ENCODE data around the gene FKRP.
A peak's percentile ranks its signal among the peaks of the same experiment; 100 is the strongest.

FKRP gene

DNA sequence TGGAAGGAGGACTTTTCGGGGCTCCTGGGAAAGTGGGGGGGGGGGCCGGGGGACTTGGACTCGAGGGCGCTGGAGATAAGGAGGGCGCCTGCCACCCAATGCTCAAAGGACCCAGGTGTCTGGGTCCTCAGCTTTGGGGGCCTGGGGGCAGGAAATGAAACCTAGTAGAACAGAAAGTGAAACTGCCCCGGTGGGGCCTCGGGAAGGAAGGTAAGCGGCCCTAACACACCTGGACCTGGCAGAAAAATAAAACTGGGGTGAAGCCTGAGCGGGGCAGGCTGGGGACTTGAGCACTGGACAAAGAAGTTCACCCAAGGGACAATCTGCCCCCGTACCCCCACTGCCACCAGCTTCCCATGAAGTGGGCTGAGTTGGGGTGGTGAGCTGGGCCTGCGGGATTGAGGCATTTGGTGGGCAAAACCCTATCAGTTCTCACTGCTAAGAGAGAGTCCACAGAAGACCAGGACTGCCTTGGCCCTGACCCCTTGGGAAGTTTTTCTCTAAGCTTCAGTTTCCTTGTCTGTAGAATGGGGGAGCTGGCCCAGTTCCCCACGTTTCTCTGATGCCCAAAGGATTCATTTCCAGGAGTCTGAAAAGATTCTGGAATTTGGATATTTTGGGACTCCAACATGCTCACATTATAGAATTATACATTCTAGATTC is 31.3 kb upstream of the FKRP start:
- peaks cover 0 to under 1% of the 10 kb centered on the region in 2 donors for H3K36me3 ChIP-seq (ENCODE audit: control insufficient read depth in 2 of 2, insufficient read depth in 2 of 2, low read length in 2 of 2)
- H3K27ac ChIP-seq (ENCODE audit: low read length): peak overlapping the region; percentile 76
- peaks cover 31% of the 10 kb centered on the region for H3K4me1 ChIP-seq (ENCODE audit: control insufficient read depth, insufficient read depth, low read length)
- no peaks in the 10 kb centered on the region for H3K27me3 ChIP-seq (ENCODE audit: control insufficient read depth in 1 of 2, insufficient read depth in 2 of 2, low read length in 2 of 2)
- peak overlapping the region; percentile 78 to 91 for H3K9ac ChIP-seq (ENCODE audit: low read length in 2 of 2)
- peak overlapping the region; percentile 77 to 80 for H3K4me3 ChIP-seq (ENCODE audit: low read length in 2 of 2)
- H3K9me3 ChIP-seq (ENCODE audit: control insufficient read depth in 2 of 2, low read length in 2 of 2): no peaks in the 10 kb centered on the region

DNA sequence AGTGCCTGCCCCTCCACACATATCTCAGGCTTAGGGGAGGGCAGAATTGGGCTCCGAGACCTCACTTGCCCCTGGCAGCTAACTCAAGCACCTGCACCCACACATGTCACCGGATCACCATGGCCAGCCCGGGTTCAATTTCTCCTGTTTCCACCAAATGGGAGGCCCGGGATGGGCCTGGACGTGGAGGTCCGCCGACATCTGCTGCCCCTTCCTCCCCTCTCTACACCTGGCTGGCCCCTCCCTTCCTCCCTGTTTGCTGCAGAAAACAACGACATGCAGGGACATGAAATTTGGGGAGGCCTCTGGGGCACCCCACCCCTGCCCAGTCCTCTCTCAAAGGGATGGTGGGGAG is 30.3 kb upstream of the FKRP start:
- H3K4me1 ChIP-seq (ENCODE audit: control insufficient read depth, insufficient read depth, low read length): peaks cover 31% of the 10 kb centered on the region

GRCh38 chr19:46715975-46716671 is 29.7 kb upstream of the FKRP start:
- no peaks in the 10 kb centered on the region for H3K9me3 ChIP-seq (ENCODE audit: control insufficient read depth in 2 of 2, low read length in 2 of 2)
- no peaks in the 10 kb centered on the region for H3K27me3 ChIP-seq (ENCODE audit: control insufficient read depth in 1 of 2, insufficient read depth in 2 of 2, low read length in 2 of 2)
- peaks cover 7 to 8% of the 10 kb centered on the region in 2 donors for H3K36me3 ChIP-seq (ENCODE audit: control insufficient read depth in 2 of 2, insufficient read depth in 2 of 2, low read length in 2 of 2)
- H3K4me1 ChIP-seq (ENCODE audit: control insufficient read depth, insufficient read depth, low read length): peaks cover 31% of the 10 kb centered on the region
- peak overlapping the region; percentile 70 for H3K27ac ChIP-seq (ENCODE audit: low read length)
- H3K4me3 ChIP-seq (ENCODE audit: low read length in 2 of 2): peak overlapping the region; percentile 70 to 87
- H3K9ac ChIP-seq (ENCODE audit: low read length in 2 of 2): peak overlapping the region; percentile 81 to 91

More for the DNA sequence above, 30.3 kb upstream of the FKRP start:
- no peaks in the 10 kb centered on the region for H3K27me3 ChIP-seq (ENCODE audit: control insufficient read depth in 1 of 2, insufficient read depth in 2 of 2, low read length in 2 of 2)
- peak overlapping the region; percentile 70 for H3K27ac ChIP-seq (ENCODE audit: low read length)
- peaks cover 3 to 6% of the 10 kb centered on the region in 2 donors for H3K36me3 ChIP-seq (ENCODE audit: control insufficient read depth in 2 of 2, insufficient read depth in 2 of 2, low read length in 2 of 2)
- H3K9ac ChIP-seq (ENCODE audit: low read length in 2 of 2): peak overlapping the region; percentile 42 to 91
- H3K4me3 ChIP-seq (ENCODE audit: low read length in 2 of 2): peak overlapping the region; percentile 70 to 87
- H3K9me3 ChIP-seq (ENCODE audit: control insufficient read depth in 2 of 2, low read length in 2 of 2): no peaks in the 10 kb centered on the region

DNA sequence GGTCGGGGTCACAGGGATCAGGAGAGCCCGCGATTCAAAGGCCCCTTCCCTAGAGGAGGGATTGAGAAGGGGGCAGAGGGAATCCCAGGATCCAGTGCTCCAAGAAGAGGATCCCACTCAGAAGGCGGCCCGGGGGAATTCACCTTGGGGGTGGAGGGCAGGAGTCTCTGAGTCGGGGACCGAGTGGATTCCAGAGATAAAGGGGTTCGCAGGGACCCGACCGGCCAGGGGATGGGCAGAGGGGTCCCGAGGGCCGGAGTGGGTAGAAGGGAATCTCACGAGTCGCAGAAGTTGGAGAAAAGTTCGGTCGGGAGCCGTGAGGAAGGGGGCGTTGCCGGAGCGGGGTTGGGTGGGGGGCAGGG is 29.2 kb upstream of the FKRP start:
- Histone ChIP-seq H3K27ac (ENCODE audit: low read length) (peak overlapping the region; percentile 70), H3K9me3 (ENCODE audit: control insufficient read depth in 2 of 2, low read length in 2 of 2) (no peaks in the 10 kb centered on the region), H3K9ac (ENCODE audit: low read length in 2 of 2) (peak overlapping the region; percentile 81 to 91), H3K36me3 (ENCODE audit: control insufficient read depth in 2 of 2, insufficient read depth in 2 of 2, low read length in 2 of 2) (peaks cover 12 to 13% of the 10 kb centered on the region in 2 donors), H3K4me1 (ENCODE audit: control insufficient read depth, insufficient read depth, low read length) (peaks cover 31% of the 10 kb centered on the region), H3K4me3 (ENCODE audit: low read length in 2 of 2) (peak overlapping the region; percentile 70 to 87), H3K27me3 (ENCODE audit: control insufficient read depth in 1 of 2, insufficient read depth in 2 of 2, low read length in 2 of 2) (no peaks in the 10 kb centered on the region)

GRCh38 chr19:46717034-46717715 is 28.7 kb upstream of the FKRP start, which contains the start of gene PRKD2:
Gene PRKD2 (minus strand): TSS chr19:46717114. CDS start chr19:46716370, 744 bp downstream.
- Histone ChIP-seq H3K9ac (ENCODE audit: low read length in 2 of 2) (peak within 1 kb of the TSS; percentile 86 to 91), H3K4me1 (ENCODE audit: control insufficient read depth, insufficient read depth, low read length) (peaks cover 31% of the 10 kb centered on the region), H3K36me3 (ENCODE audit: control insufficient read depth in 2 of 2, insufficient read depth in 2 of 2, low read length in 2 of 2) (peaks cover 17 to 18% of the 10 kb centered on the region in 2 donors), H3K27me3 (ENCODE audit: control insufficient read depth in 1 of 2, insufficient read depth in 2 of 2, low read length in 2 of 2) (no peaks in the 10 kb centered on the region), H3K4me3 (ENCODE audit: low read length in 2 of 2) (peak within 1 kb of the TSS; percentile 80 to 87), H3K9me3 (ENCODE audit: control insufficient read depth in 2 of 2, low read length in 2 of 2) (no peaks in the 10 kb centered on the region), H3K27ac (ENCODE audit: low read length) (peak within 1 kb of the TSS; percentile 70)

DNA sequence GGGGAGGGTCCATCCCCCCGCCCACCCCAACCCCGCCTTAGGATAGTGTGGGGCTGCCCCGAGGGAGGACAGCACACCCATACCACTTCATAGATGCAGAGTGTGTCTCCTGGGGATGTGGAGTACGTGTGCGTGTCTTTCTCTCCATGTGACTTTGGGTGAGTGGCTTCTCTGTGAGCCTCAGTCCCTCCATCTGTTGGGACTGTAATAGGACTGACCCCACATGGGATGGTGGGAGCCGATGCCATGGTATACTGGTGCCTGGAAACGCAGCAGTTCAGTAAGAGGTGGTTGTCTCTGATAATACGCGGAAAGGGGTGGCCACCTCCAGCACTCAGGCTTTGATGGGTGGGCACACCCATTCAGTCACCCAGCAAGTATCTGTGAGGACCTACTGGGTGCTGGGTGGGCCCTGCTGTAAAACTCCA is 28.1 kb upstream of the FKRP start:
- H3K9ac ChIP-seq (ENCODE audit: low read length in 2 of 2): peak overlapping the region; percentile 5 to 82

DNA sequence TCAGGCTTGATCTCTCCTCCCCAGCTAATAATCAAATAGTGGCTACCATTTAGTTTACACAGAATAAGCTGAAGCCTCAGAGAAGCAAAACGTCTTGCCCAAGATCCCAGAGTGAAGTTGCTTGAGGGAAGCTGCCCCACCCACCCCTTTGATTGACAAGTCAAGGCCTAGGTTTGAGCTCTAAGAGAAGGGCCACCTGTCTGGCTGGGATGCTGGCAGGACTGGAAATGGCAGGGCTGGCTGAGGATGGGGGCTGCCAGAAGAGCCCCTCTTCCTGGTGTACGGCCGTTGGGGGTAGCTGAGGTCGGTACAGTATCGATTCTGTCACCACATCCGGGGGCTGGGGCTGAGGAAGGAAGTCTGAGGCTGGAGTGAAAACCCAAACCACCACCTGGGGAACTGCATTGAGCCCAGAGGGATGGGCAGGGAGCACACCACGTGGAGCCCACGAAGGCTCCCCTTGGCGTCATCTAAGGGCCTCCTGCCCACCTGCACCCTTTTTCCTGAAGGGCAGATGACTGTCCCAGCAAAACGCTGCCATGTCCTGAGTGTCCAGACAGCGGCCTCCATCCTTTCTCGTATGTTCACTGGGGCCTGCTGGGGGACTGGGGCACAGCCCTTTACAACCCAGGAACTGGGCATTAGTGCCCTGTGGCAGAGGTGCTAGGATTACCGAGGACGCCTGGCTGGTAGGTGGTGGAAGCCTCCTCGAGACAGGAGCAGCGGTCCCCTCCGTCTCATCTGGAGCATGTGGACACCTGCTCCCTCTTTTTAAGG is 27.5 kb upstream of the FKRP start:
- Histone ChIP-seq H3K36me3 (ENCODE audit: control insufficient read depth in 2 of 2, insufficient read depth in 2 of 2, low read length in 2 of 2) (peaks cover 28 to 30% of the 10 kb centered on the region in 2 donors), H3K9me3 (ENCODE audit: control insufficient read depth in 2 of 2, low read length in 2 of 2) (no peaks in the 10 kb centered on the region), H3K27ac (ENCODE audit: low read length) (peak overlapping the region; percentile 70), H3K9ac (ENCODE audit: low read length in 2 of 2) (no peak overlapping the region), H3K4me3 (ENCODE audit: low read length in 2 of 2) (peak overlapping the region in 1 of 2 donors; percentile 87), H3K27me3 (ENCODE audit: control insufficient read depth in 1 of 2, insufficient read depth in 2 of 2, low read length in 2 of 2) (no peaks in the 10 kb centered on the region), H3K4me1 (ENCODE audit: control insufficient read depth, insufficient read depth, low read length) (peaks cover 31% of the 10 kb centered on the region)

More for the DNA sequence above, 28.1 kb upstream of the FKRP start:
- Histone ChIP-seq H3K27me3 (ENCODE audit: control insufficient read depth in 1 of 2, insufficient read depth in 2 of 2, low read length in 2 of 2) (no peaks in the 10 kb centered on the region), H3K36me3 (ENCODE audit: control insufficient read depth in 2 of 2, insufficient read depth in 2 of 2, low read length in 2 of 2) (peaks cover 23% of the 10 kb centered on the region in 2 donors), H3K9me3 (ENCODE audit: control insufficient read depth in 2 of 2, low read length in 2 of 2) (no peaks in the 10 kb centered on the region), H3K4me1 (ENCODE audit: control insufficient read depth, insufficient read depth, low read length) (peaks cover 31% of the 10 kb centered on the region), H3K27ac (ENCODE audit: low read length) (peak overlapping the region; percentile 70), H3K4me3 (ENCODE audit: low read length in 2 of 2) (peak overlapping the region; percentile 80 to 87)

GRCh38 chr19:46718934-46719622 is 26.8 kb upstream of the FKRP start:
- Histone ChIP-seq H3K4me1 (ENCODE audit: control insufficient read depth, insufficient read depth, low read length) (peaks cover 29% of the 10 kb centered on the region), H3K9ac (ENCODE audit: low read length in 2 of 2) (no peak overlapping the region), H3K27ac (ENCODE audit: low read length) (no peak overlapping the region), H3K36me3 (ENCODE audit: control insufficient read depth in 2 of 2, insufficient read depth in 2 of 2, low read length in 2 of 2) (peaks cover 33% of the 10 kb centered on the region in 2 donors), H3K27me3 (ENCODE audit: control insufficient read depth in 1 of 2, insufficient read depth in 2 of 2, low read length in 2 of 2) (no peaks in the 10 kb centered on the region), H3K9me3 (ENCODE audit: control insufficient read depth in 2 of 2, low read length in 2 of 2) (no peaks in the 10 kb centered on the region), H3K4me3 (ENCODE audit: low read length in 2 of 2) (no peak overlapping the region)

DNA sequence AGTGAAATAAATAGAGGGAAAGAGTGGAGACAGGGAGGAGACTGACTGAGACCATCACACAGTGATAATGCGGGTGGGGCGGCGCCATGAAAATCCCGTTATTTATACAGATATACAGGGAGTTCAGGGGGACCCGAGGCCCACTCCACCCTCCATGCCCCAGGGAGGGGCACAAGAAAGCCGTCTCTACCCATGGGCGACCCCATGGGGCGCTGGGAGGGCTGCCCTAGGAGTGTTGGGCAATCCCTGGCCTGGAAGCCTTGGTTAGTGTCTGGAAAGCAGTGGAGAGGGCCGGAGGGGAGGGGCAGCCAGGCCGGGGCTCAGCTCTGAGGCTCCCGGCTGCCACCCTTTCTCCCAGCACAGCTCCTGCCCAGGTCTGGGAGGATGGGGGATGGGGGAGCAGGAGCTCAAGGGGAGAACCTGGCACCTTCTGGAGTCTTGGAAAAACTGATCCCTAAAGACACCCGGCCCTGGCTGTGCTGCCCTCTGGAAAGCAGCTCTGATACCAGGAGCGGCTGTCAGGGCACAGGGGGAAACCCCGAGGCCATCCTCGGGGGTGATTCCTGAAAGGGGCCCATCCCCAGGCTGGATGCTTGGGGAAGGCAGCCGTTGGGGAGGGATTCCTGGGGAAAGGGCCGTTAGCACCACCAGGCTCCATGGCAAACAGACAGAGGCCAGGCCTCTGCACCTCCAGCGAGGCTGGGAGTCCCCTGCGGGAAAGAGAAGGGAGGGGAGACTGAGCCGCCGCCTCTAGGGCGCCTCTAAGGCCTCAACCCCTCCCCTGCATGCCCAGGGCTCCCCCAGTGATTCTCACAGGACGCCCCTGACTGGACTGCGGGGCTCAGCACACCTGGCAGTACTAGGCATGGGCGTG is 26.0 kb upstream of the FKRP start:
- Histone ChIP-seq H3K36me3 (ENCODE audit: control insufficient read depth in 2 of 2, insufficient read depth in 2 of 2, low read length in 2 of 2) (peaks cover 39 to 41% of the 10 kb centered on the region in 2 donors), H3K9ac (ENCODE audit: low read length in 2 of 2) (no peak overlapping the region), H3K9me3 (ENCODE audit: control insufficient read depth in 2 of 2, low read length in 2 of 2) (no peaks in the 10 kb centered on the region), H3K27me3 (ENCODE audit: control insufficient read depth in 1 of 2, insufficient read depth in 2 of 2, low read length in 2 of 2) (no peaks in the 10 kb centered on the region), H3K27ac (ENCODE audit: low read length) (no peak overlapping the region), H3K4me1 (ENCODE audit: control insufficient read depth, insufficient read depth, low read length) (peaks cover 24% of the 10 kb centered on the region), H3K4me3 (ENCODE audit: low read length in 2 of 2) (no peak overlapping the region)

Data from stomach smooth muscle (tissue), 2 donors.